Kidney capillary endothelial cell (primary cell): ENCODE results near the gene WDR48.

Source experiments
- DNase-seq: peaks from one replicate; pipeline ENCODE4 v3.0.0-alpha.2; 2018; ENCODE audit warnings: low spot score

Gene WDR48

GRCh38 chr3:39124876-39125840 is 73.3 kb downstream of the WDR48 start:
- DNase-seq, result no peak

DNA sequence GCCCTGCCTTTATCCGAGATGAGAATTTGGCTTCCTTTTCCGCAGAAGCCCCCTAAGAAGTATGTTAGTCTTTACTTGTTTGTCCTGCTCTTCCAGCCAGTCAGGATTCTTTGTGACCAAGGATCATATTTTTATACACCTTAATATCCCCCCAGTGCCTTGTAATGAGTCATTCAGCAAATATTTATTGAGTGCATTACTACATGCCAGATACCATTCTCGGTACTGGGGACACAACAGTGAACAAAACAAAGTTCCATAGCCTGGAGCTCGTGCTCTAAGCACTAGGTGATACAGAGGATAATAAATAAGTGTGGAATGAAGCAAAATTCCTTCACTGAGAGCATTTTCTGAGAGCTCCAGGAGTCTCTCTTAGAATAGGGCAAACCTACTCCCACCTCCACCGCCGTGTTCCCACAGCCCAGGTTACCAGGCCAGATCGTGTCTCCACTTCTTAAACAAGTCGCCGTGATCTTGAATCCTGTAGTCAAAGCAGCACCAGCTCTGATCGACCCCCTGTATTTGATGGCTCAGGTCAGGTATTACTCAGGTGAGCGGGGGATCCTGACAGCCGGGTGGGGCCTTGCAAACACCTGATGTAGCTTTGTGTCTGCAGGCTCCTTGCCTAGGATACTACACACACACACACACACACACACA is 74.2 kb downstream of the WDR48 start:
- DNase-seq, result no peak

DNA sequence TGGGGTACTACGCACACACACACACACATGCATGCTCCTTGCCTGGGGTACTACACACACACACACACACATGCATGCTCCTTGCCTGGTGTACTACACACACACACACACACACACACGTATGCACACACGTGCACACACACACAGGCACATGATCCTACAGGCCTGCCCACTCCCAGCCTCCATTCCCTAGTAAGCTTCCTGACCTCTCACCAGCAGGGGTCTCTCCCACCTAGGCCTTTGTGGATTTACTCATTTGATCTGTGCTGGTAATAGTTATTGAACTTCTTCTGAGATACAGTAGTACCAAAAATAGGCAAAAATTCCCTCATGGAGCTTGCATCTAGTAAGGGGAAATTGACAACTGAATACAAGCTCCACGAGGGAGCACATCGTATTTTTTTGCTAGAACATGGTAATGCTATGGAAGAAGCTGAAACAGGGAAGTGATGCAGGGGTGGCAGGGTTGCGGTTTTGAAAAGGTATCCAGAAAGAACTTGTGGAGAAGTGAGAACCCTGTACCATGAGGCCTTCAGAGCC is 74.8 kb downstream of the WDR48 start:
- DNase-seq, result no peak

GRCh38 chr3:39127269-39127907 is 75.6 kb downstream of the WDR48 start:
- no peak for DNase-seq

DNA sequence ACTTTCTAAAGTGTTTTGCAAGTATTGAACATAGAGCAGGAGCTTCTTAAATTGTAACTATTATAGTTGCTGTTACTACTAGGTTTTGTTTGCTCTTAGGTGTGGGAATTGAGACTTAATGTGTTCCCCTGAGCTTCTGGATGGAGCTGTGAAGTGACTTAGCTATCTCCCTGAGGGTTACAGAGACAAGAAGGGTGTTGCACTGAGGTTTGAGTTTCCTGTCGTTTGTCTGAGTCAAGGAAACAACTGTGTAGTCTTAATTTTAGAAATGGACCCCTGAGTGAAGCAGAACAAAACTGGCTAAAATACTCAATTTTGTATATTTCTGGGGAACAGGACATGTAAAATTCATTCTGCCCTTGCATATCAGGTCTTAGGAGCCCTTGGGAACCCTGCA is 76.1 kb downstream of the WDR48 start:
- no peak for DNase-seq

DNA sequence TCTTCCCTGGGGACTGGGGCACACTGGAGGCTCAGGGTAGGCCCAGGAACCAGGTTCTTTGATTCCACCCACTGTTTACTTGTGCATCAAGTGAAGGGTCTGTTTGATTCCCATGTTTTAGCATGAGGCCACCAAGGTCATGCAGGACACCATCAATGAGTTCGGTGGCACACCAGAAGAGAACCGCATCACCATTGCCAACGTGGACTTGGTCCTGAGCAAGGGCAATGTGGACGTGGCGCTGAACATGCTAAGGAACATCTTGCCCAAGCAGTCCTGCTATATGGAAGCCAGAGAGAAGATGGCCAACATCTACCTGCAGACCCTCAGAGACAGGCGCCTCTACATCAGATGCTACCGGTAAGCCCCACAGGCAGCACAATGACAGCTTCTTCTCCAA is 77.1 kb downstream of the WDR48 start:
- no peak for DNase-seq

DNA sequence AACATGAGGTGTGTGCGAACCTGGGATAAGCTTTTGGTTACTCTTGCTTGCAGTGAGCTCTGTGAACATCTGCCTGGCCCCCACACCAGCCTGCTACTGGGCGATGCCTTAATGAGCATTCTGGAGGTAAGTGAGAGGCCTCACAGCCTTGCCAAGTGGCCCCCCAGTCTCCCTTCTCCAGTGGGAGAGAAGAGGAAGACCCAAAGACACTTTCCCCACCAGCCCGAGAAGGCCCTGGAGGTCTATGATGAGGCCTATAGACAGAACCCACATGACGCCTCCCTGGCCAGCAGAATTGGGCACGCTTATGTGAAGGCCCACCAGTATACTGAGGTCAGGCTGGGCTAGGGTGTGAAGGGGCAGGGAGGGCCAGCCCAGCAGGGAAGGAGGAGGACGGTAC is 78.2 kb downstream of the WDR48 start:
- DNase-seq, result no peak

GRCh38 chr3:39130693-39131265 is 79.0 kb downstream of the WDR48 start:
- no peak for DNase-seq

DNA sequence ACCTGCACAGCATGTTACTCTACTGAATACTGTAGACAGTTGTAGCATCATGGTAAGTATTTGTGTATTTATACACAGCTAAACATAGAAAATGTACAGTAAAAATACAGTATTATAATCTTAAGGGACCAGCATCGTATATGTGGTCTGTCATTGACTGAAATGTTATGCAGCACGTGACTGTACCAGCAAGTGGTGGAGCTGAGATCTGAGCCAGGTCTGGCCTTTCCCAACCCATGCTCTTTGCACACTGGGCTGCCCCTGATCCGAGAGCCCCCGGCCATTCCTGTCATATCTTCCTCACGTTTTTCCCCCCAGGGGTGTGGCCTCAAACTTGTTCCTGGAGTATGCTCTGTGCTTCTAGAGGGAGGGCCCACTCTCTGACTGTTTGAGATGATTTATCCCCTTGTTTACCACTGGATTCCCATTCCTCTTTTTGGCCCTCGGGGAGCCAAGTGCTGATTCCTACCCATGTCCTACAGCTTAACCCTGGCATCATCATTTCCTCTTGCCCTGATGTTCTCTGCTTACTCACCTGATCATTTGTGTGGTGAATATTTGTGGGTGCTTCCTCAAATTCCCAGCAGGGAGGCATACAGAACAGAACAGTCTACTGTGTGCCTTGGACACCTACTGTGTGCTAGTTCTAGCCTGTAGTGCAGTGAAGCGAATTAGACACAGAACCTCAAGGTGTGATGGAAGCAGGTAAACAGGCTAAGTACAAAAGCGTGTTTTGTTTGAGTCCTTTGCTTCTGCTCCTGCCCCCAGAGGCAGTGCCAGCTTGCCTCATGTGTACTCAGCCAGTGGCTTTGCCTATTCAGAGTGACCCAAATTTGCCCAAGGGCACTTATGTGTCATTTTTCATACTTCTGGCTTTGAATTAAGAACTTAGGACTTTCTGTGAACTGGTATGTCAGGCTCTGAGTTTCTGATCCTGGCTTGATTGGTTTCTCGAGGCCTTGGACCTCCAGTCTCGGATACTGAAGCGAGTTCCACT is 80.6 kb downstream of the WDR48 start:
- no peak for DNase-seq

DNA sequence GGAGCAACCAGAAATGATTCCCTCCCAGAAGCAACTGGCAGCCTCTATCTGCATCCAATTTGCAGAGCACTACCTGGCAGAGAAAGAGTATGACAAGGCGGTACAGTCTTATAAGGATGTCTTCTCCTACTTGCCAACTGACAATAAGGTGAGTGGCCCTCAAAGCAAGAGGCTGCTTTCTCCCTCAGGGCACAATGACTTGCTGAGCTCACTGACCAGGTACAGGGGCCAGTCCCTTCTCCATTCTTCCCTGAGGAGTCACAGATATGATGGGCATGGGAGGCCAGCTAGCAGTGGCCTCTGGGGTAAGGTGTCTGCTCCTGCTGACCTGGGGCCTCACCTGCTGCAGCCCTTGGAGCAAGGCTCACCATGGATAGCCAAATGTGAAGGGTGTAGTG is 81.3 kb downstream of the WDR48 start:
- no peak for DNase-seq

- no peak for DNase-seq
These were observed 82.0 kb downstream of the WDR48 start for GRCh38 chr3:39133822-39134221.

- DNase-seq, result no peak
These were observed 82.5 kb downstream of the WDR48 start for GRCh38 chr3:39134305-39134704.

- DNase-seq, result no peak
These were observed 83.5 kb downstream of the WDR48 start for GRCh38 chr3:39135170-39135805.

DNA sequence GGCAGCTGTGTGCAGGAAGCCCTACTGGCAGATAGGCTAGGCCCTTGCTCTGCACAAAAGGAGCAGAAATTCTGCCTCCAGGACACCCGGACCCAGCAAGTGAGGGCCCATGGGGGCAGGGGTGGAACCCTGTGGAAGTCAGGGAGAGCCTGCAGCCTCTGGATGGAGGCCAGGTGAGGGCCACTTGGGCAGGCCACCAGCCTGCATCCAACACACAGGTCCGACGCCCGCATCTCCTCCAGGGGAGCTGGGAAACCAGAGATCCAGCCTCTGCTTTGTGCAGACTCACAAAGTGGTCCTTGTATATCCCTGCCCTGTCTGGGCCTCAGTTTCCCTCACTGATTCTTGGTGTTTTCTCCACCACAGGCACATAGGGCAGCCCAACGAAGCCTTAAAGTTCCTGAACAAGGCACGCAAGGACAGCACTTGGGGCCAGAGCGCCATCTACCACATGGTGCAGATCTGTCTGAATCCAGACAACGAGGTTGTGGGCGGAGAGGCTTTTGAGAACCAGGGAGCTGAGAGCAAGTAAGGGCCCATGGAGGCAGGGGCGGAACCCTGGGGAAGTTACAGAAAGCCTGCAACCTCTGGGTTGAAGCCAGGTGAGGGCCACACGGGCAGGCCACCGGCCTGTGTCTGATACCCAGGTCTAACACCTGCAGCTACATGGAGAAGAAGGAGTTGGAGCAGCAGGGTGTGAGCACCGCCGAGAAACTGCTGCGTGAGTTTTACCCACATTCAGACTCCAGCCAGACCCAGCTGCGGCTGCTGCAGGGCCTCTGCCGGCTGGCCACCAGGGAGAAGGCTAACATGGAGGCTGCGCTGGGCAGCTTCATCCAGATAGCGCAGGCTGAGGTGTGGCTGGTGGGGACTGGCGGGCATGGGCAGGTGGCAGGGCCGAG is 85.0 kb downstream of the WDR48 start:
- DNase-seq, result no peak

- no peak for DNase-seq
These were observed 85.7 kb downstream of the WDR48 start for GRCh38 chr3:39137435-39137936.

DNA sequence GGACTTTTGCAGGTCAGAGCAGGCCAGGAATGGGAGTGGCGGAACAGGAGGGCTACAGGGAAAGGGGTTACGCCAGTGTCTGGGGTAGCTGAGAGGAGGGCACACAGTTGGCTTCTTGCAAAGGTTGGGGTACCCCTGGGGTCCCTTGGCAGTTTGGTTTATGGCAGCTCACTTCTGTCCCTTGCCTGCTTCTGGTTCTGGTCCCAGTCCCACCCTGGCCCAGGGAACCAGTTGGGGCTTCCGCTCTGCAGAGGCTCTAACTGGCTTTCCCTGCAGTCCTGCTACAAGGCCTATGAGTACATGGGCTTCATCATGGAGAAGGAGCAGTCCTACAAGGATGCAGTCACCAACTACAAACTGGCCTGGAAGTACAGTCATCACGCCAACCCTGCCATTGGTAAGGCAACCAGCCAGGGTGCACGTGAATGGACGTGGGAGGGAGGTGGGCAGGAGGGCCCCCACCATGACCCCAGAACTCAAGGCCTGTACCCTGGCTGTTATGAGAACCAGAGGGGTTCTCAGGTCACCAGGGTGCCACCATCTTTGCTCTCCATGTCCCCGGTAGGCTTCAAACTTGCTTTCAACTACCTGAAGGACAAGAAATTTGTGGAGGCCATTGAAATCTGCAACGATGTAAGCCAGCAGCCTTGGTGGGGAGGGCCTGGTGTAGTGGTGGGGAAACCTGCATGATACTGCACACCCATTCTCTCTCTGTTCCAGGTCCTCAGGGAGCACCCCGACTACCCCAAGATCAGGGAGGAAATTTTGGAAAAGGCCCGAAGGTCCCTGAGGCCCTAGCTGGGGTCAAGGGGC is 86.4 kb downstream of the WDR48 start:
- no peak for DNase-seq

DNA sequence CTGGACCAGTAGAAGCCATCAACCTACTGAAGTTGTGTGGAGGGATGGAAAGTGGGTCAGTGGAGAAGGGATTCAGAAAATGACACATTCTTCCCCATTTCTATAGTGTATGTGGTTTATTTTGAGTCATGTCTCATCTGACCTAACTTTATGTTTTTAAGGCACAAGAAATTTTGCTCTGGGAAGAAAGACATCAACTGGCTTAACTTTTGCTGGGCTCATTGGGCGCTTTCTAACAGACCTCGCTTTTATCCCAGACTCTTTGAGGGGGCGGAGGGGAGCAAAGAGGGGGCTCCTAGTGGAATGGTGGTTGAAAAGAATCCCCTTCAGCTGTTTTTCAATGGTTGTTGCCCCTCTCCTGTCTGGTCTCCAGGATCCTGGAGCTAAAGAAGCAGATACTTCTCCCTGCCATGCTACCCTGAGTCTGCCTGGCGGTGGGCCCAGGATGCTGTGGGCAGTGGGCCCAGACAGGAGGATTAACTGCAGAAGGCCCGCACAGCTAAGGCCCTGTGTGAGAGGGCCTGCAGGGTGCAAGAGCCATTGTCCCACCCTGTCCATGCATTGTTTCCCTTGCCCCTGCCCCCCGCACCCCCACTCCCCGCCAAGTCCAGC is 87.1 kb downstream of the WDR48 start:
- no peak for DNase-seq

- DNase-seq, result no peak
These were observed 87.6 kb downstream of the WDR48 start for GRCh38 chr3:39139442-39139841.
